Hematopoietic multipotent progenitor cell treated with erythropoietin and hydrocortisone succinate and interleukin-3 and kit ligand, for 17 days (in vitro differentiated cells): ENCODE results near the gene JAM3.
"Not testable (repeated sequence)": the region's sequence is repeated elsewhere in the genome, so short reads cannot be mapped to it uniquely, and the experiment has no call there.

Experiments
- DNase-seq: peaks from one replicate; pipeline ENCODE4 v3.0.0-alpha.2; 2015; ENCODE audit warnings: low spot score

JAM3 gene

GRCh38 chr11:134101282-134101681, 32.4 kb downstream of the JAM3 start:
- no peak for DNase-seq

GRCh38 chr11:134110252-134110815, 41.5 kb downstream of the JAM3 start:
- no peak for DNase-seq

- DNase-seq = not testable (repeated sequence)
Observed at GRCh38 chr11:134113787-134114186, 44.9 kb downstream of the JAM3 start.

- no peak for DNase-seq
Observed at GRCh38 chr11:134116210-134116609, 47.3 kb downstream of the JAM3 start.

GRCh38 chr11:134118006-134118405, 49.1 kb downstream of the JAM3 start:
- DNase-seq = no peak

- no peak for DNase-seq
Observed at GRCh38 chr11:134119094-134119493, 50.2 kb downstream of the JAM3 start.

- no peak for DNase-seq
Observed at GRCh38 chr11:134120143-134120850, 51.4 kb downstream of the JAM3 start.

- DNase-seq = no peak
Observed at GRCh38 chr11:134120921-134121526, 52.2 kb downstream of the JAM3 start.

- DNase-seq = no peak
Observed at GRCh38 chr11:134124660-134125451, 56.0 kb downstream of the JAM3 start.

- DNase-seq = no peak
Observed at GRCh38 chr11:134125507-134125906, 56.6 kb downstream of the JAM3 start.

- DNase-seq = no peak
Observed at GRCh38 chr11:134126217-134126822, 57.4 kb downstream of the JAM3 start.

GRCh38 chr11:134131628-134132244, 62.9 kb downstream of the JAM3 start:
- no peak for DNase-seq

GRCh38 chr11:134132808-134133207, 63.9 kb downstream of the JAM3 start:
- DNase-seq = no peak

GRCh38 chr11:134134167-134134566, 65.3 kb downstream of the JAM3 start:
- DNase-seq = no peak

- DNase-seq = no peak
Observed at GRCh38 chr11:134138376-134138775, 69.5 kb downstream of the JAM3 start.

GRCh38 chr11:134139303-134139872, 70.5 kb downstream of the JAM3 start:
- DNase-seq = no peak

- no peak for DNase-seq
Observed at GRCh38 chr11:134139873-134140331, 71.0 kb downstream of the JAM3 start.

- no peak for DNase-seq
Observed at GRCh38 chr11:134140961-134141490, 72.2 kb downstream of the JAM3 start.

- DNase-seq = no peak
Observed at GRCh38 chr11:134142536-134142935, 73.7 kb downstream of the JAM3 start.

GRCh38 chr11:134143801-134144200, 74.9 kb downstream of the JAM3 start:
- DNase-seq = no peak

- no peak for DNase-seq
Observed at GRCh38 chr11:134144744-134145143, 75.9 kb downstream of the JAM3 start.
